ES-I3 (cell line): ENCODE measurements around the gene HMGCS1.
"Not testable (repeated sequence)": the region's sequence is repeated elsewhere in the genome, so short reads cannot be mapped to it uniquely, and the experiment has no call there.

Experiments used
- H3K36me3 ChIP-seq: 2 replicates; pipeline ENCODE4 v1.6.1; 2013; ENCODE audit warnings: mild to moderate bottlenecking, low read length, control low read depth, moderate library complexity; ENCODE audit not compliant: insufficient read depth
- H3K4me1 ChIP-seq: 2 replicates; pipeline ENCODE4 v1.6.1; 2013; ENCODE audit warnings: mild to moderate bottlenecking, control low read depth, low read length; ENCODE audit not compliant: insufficient read depth
- H3K9ac ChIP-seq: 2 replicates; pipeline ENCODE4 v1.6.1; 2013; ENCODE audit warnings: low read depth, mild to moderate bottlenecking, low read length, moderate library complexity
- H3K9me3 ChIP-seq: 2 replicates; pipeline ENCODE4 v1.6.1; 2013; ENCODE audit warnings: mild to moderate bottlenecking, low read length, moderate library complexity; ENCODE audit not compliant: control insufficient read depth, insufficient read depth

Gene HMGCS1

DNA sequence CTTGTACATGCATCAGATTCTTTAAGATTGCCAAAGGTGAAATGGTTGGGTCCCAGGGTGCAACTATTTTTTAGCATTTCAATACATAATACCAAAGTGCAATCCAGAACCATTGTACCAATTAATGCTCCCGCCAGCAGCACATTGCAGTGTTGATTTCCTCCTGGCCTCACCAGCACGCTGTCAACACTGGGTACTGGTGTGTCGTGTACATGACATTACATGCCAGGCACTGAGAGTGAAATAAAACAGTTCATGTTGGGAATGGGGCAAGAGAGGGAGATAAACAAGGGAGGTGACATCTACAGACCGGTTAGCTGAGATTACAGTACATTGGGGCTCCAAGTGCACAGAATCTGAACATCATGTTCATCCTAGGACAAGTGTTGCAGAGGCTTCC lies 37.8 kb downstream of the HMGCS1 start:
- Histone ChIP-seq H3K9ac (no peak overlapping the region), H3K9me3 (no peaks in the 10 kb centered on the region), H3K36me3 (no peaks in the 10 kb centered on the region), H3K4me1 (no peaks in the 10 kb centered on the region)

DNA sequence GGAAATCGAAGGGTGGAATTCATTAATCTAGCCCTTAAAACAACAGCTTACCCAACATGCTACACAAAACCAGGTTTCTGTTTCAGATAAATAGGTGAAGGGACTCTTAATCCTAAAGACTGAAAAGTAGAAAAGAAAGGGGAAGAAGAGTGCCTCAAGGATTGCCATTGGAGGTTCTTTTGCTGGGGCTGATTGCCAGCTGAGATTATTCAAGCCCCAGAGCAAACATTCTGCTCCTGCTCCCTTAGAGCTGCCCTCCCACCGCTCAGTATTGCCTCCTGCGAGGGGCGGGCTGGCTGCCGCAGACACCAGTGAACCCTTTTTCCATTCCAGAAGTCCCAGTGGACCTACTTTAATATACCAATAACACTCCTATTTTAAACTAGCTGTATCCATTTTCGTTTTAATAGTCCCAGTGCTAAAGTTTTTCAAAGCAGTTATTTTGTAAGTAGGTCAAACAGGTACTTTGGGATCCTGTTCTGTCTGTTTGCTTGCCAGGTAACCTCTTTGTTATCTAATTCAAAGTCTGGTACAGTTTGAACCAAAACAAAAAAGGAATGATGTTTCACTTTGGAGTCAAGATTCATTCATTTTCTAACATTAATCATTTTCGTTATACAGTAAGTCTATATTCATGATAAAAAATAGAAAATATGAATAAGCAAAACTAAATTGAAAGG lies 38.6 kb downstream of the HMGCS1 start:
- Histone ChIP-seq H3K9ac (no peak overlapping the region), H3K9me3 (no peaks in the 10 kb centered on the region), H3K4me1 (no peaks in the 10 kb centered on the region), H3K36me3 (no peaks in the 10 kb centered on the region)

DNA sequence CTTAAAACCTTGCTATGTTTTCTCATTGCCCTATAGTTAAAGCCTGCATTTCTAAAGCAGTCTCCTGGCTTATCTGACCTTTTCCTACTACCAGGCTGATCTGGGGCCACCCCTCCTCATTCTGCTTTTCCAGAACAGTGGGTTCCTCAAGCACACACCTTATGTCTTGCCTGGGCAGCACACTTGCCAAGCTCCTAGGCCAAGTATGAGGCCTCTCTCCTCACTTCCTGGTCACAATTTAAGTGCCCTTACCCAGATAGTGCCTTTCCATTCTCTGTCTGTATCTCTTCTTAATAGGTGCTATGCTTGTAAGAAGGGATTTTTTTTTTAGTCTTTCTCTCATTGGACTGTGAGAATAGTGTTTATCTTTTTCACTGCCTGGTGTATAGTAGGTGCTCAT lies 39.7 kb downstream of the HMGCS1 start:
- no peaks in the 10 kb centered on the region for H3K9me3 ChIP-seq
- H3K4me1 ChIP-seq: no peaks in the 10 kb centered on the region
- no peak overlapping the region for H3K9ac ChIP-seq
- H3K36me3 ChIP-seq: no peaks in the 10 kb centered on the region

DNA sequence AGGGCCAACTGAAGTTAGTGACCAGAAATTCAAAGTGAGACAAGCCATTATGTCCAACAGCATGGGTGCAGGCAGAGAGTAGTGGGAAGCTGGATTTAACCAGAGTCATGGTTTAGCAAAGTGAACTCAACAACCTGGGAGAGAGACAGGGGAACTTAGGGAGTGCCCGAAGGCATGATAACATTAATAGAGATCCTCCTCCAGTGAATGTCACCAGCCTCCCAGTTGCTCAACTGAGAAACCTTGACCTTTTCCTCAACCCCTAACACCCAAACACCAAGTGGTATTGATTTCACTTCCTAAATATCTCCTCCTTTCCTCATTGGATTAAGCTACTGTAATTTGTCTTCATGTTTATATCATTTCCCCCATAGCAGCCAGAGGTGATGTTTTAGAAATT lies 42.6 kb downstream of the HMGCS1 start:
- Histone ChIP-seq H3K36me3 (no peaks in the 10 kb centered on the region), H3K4me1 (no peaks in the 10 kb centered on the region), H3K9ac (no peak overlapping the region), H3K9me3 (no peaks in the 10 kb centered on the region; the same call in 1 of the 2 replicates)

DNA sequence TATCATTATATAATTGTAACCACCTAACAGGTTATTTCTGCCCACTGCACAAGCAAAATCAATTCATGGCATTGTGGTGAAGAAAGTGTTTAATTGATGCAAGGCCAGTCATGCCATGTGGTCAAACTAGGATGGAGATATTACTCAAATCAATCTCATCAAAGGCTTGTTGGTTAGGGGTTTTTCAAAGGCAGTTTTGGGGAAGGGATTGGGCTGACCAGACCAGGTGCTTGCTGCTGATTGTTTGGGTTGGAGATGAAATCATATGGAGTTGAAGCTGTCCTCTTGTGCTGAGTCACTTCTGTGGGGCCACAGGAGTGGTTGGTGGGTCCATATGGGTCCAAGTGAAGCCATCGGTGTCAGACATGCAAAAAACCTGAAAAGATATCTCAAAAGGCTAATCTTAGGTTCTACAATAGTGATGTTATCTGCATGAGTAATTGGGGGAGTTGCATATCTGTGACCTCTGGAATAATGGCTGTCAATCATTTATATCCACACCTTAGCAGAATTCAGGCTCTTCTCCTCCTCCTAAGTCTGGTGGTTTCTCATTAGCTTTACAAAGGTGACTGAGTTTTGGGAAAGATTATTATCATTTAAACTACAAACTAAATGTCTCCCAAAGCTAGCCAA lies 44.9 kb downstream of the HMGCS1 start:
- H3K9ac ChIP-seq: no peak overlapping the region
- no peaks in the 10 kb centered on the region for H3K4me1 ChIP-seq
- no peaks in the 10 kb centered on the region for H3K36me3 ChIP-seq
- H3K9me3 ChIP-seq: no peaks in the 10 kb centered on the region; the same call in 1 of the 2 replicates

DNA sequence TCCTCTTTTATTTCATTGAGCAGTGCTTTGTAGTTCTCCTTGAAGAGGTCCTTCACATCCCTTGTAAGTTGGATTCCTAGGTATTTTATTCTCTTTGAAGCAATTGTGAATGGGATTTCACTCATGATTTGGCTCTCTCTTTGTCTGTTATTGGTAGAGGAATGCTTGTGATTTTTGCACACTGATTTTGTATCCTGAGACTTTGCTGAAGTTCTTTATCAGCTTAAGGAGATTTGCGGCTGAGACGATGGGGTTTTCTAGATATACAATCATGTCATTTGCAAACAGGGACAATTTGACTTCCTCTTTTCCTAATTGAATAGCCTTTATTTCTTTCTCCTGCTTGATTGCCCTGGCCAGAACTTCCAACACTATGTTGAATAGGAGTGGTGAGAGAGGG lies 50.9 kb downstream of the HMGCS1 start:
- H3K9ac ChIP-seq, H3K4me1 ChIP-seq, H3K36me3 ChIP-seq, H3K9me3 ChIP-seq: not testable (repeated sequence)

DNA sequence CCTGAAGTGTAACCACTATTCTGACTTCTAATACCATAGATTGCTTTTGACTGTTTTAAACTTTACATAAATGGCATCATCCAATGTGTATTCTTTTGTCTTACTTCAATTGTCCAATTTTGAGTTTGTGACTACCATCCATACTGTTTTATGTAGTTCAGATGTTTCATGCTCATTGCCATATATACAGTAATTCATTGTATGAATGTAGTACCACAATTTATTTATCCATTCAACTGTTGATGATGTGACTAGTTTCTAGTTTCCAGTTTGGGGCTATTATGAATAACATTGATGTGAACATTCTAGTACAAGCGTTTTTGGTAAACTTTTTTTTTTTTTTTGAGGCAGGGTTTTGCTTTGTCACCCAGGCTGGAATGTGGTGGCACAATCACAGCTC lies 55.1 kb downstream of the HMGCS1 start:
- H3K9ac ChIP-seq: no peak overlapping the region
- H3K4me1 ChIP-seq: no peaks in the 10 kb centered on the region
- no peaks in the 10 kb centered on the region for H3K36me3 ChIP-seq
- no peaks in the 10 kb centered on the region for H3K9me3 ChIP-seq

DNA sequence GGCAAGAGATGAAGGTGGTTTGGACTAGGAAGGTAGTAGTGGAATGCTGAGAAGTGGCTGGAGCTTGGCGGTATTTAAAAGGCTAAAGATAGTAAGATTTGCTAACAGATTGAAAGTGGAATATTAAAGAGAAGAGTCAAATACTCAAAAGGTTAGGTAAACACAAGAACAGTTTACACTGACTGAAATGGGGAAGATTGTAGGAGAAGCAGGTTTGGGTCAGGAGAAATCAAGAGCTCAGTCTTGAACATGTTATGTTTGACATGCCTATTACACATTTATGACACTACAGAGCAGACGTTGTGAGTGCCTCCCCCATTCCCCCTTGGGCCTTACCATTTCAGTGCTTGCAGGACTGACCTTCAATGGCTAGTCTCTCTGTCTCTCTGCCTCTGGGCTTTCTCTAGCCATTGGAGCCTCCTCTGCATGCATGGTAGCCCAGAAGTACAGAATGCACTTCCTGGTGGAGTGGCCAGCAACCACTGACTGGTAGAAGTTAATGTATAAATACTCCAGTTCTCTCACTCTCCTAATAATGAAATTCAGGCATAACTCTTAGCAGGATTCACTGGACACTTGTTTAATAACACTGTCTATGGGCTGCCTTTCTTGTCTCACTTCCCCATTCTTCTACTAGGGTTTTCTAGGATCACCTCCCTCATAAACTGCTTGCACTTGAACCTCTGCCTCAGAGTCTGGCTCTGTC lies 56.8 kb downstream of the HMGCS1 start:
- no peaks in the 10 kb centered on the region for H3K4me1 ChIP-seq
- no peak overlapping the region for H3K9ac ChIP-seq
- no peaks in the 10 kb centered on the region for H3K36me3 ChIP-seq
- no peaks in the 10 kb centered on the region for H3K9me3 ChIP-seq

DNA sequence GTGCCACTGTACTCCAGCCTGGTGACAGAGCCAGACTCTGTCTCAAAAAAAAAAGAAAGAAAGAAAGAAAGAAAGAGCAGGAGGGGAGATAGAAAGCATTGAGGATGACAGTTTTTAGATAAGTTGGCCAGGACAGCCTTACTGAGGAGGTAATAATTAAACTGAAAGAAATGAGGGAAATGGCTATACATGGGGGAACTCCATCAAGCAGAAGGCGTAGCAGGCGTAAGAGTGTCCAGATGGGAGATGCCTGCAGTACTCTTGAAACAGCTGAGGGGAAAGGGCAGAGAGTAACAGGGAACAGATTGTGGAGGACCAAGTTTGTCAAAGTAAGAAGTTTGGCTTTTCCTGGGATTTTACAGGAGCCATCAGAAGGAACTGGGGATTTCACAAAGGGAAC lies 57.5 kb downstream of the HMGCS1 start:
- Histone ChIP-seq H3K9me3 (no peaks in the 10 kb centered on the region), H3K36me3 (no peaks in the 10 kb centered on the region), H3K9ac (no peak overlapping the region), H3K4me1 (no peaks in the 10 kb centered on the region)

DNA sequence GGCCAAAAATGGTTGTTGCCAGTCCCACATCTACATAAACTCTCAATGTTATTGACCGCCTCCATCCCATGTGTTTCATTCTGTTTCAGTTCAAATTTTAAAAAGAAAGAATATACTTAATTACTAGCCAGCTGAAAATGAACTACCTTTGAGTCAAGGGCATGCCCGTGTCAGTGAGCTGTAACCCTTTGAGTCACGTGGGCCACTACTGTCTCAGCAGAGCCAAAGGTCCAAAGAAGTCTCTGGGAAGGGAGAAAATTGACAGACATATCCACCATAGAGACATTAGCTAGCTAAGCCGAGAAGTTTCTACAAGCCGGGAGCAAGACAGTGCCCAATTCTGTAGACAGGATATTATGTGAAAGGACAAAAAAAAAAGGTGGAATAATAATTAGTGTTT lies 61.5 kb downstream of the HMGCS1 start:
- Histone ChIP-seq H3K36me3 (no peaks in the 10 kb centered on the region), H3K4me1 (no peaks in the 10 kb centered on the region), H3K9me3 (no peaks in the 10 kb centered on the region), H3K9ac (no peak overlapping the region)

DNA sequence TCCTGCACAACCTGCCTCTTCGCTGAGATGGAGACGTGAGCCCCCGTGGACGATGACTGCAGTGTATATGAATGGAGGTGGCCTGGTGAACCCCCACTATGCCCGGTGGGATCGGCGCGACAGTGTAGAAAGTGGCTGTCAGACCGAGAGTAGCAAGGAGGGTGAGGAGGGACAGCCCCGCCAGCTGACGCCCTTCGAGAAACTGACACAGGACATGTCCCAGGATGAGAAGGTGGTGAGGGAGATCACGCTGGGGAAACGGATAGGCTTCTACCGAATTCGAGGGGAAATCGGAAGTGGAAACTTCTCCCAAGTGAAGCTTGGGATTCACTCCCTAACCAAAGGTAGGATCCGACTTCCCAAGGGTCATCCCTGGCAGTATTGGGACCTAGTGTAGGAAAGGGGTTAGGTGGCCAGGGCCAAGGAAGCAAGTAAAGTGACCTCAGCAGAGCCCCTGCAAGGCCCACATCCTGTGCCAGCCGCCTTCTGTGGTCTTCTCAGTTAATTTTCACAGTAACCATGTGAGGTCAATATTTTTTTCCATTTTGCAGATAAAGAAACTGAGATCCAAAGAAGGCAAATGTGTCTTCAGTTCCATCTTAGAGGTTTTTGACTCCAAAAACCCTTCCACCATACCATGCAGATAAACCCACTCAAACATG lies 67.4 kb downstream of the HMGCS1 start:
- H3K4me1 ChIP-seq: no peaks in the 10 kb centered on the region
- H3K9me3 ChIP-seq: no peaks in the 10 kb centered on the region
- H3K36me3 ChIP-seq: no peaks in the 10 kb centered on the region
- no peak overlapping the region for H3K9ac ChIP-seq

DNA sequence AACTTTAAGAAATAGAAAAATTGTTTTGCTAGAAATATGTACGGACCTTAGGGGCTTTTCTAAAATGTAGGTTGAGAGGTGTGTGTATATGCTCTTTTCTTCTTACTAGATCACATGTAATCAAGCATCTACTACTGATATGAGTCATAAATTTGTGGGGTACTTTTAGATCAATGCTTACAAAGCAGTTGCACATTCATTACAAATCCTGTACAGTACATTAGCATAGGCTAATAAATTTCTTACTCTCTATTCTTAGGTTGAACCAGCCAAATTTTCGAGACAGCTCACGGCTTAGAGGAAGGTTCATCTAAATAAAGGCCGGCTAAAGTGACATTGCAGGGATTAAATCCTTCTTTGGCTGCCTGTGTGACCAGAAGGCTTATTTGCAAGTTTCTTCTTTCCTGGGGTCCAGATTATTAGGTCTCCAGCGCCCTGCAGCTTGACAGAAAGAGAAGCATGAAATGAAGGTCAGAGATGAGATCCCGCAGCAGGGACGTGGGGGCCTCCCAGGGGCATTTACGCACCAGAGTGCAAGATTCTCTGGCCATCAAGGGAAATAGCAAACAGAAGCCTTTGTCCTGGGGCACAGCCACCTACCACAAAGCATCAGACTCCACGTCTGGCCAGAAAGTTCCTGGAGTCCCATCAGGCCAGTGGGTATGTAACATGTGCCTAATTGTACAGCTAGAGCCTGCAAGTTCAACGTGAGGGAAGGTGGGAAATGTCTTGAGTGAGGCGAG lies 68.2 kb downstream of the HMGCS1 start:
- Histone ChIP-seq H3K36me3 (no peaks in the 10 kb centered on the region), H3K9me3 (no peaks in the 10 kb centered on the region), H3K9ac (no peak overlapping the region), H3K4me1 (no peaks in the 10 kb centered on the region)

DNA sequence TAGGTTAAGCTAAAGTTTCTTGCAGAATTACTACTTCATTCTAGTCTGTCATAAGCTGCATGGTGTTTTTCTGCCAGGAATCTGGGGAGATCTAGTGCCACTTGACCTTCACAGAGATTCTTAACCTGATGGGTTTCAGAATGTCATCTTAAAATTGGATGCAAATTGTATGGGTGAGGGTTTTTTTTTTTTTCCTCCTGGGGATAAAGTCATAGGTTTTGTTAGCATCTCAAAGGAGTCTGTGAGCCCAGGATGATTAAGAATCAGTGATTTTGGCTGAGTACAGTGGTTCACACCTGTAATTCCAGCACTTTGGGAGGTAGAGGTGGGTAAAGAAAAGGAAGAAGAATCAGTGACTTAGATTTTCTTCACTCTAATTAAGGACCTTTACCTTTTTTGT lies 69.9 kb downstream of the HMGCS1 start:
- H3K4me1 ChIP-seq: no peaks in the 10 kb centered on the region
- no peaks in the 10 kb centered on the region for H3K36me3 ChIP-seq
- H3K9ac ChIP-seq: no peak overlapping the region
- H3K9me3 ChIP-seq: no peaks in the 10 kb centered on the region

DNA sequence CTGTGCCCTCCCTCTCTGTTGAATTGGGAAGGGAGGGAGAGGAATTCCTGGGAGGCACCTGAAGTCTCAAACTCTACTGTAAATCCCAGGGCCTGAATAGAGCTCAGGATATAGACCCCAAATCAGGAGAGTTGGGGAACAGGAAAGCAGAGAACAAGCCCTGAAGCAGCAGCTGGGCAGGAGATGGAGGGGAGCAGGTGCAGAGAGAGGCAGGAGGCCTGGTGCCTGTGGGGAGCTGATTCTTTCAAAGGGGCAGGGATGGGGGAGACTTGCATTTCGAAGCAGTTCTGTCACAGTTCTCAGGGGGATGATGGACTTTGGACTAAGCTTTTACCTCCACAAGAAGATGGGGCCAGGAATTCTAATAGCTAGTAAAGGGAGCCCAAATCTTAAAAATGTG lies 71.0 kb downstream of the HMGCS1 start:
- Histone ChIP-seq H3K4me1 (no peaks in the 10 kb centered on the region), H3K9ac (no peak overlapping the region), H3K9me3 (no peaks in the 10 kb centered on the region), H3K36me3 (no peaks in the 10 kb centered on the region)
